NCI-H2196 (cell line): Measurements from ENCODE around the gene CHRM4.

Experiments
- DNase-seq: peaks from one replicate; lab custom pipeline; 2025; ENCODE audit not compliant: unreplicated experiment; lab: John Stamatoyannopoulos, UW

CHRM4 gene

GRCh38 chr11:46348566-46349401 lies 42.8 kb downstream of the CHRM4 start:
- DNase-seq: no peak

GRCh38 chr11:46347637-46348311 lies 43.8 kb downstream of the CHRM4 start:
- no peak for DNase-seq

GRCh38 chr11:46346886-46347636 lies 44.5 kb downstream of the CHRM4 start, which contains the start of gene DGKZ:
TSS of gene DGKZ (plus strand) at chr11:46347463. CDS start at chr11:46347660, 197 bp downstream.
- DNase-seq: peak; percentile 88

GRCh38 chr11:46345881-46346484 lies 45.6 kb downstream of the CHRM4 start:
- DNase-seq: no peak

GRCh38 chr11:46345131-46345597 lies 46.4 kb downstream of the CHRM4 start:
- DNase-seq: peak; percentile 31

GRCh38 chr11:46343520-46343919 lies 48.1 kb downstream of the CHRM4 start:
- DNase-seq: no peak

- DNase-seq: no peak
Observed at GRCh38 chr11:46342239-46342638, 49.3 kb downstream of the CHRM4 start.

GRCh38 chr11:46341454-46341853 lies 50.1 kb downstream of the CHRM4 start:
- DNase-seq: no peak

- no peak for DNase-seq
Observed at GRCh38 chr11:46339816-46340215, 51.8 kb downstream of the CHRM4 start.

GRCh38 chr11:46338988-46339666 lies 52.4 kb downstream of the CHRM4 start:
- DNase-seq: no peak

GRCh38 chr11:46338636-46338987 lies 53.0 kb downstream of the CHRM4 start:
- no peak for DNase-seq

GRCh38 chr11:46337626-46338345 lies 53.8 kb downstream of the CHRM4 start:
- no peak for DNase-seq

GRCh38 chr11:46336563-46337180 lies 54.9 kb downstream of the CHRM4 start:
- DNase-seq: no peak

- no peak for DNase-seq
Observed at GRCh38 chr11:46335890-46336562, 55.5 kb downstream of the CHRM4 start.

- DNase-seq: no peak
Observed at GRCh38 chr11:46335271-46335670, 56.3 kb downstream of the CHRM4 start.

- DNase-seq: no peak
Observed at GRCh38 chr11:46334211-46334610, 57.4 kb downstream of the CHRM4 start.
